HG03521 (cell line): Measurements from ENCODE around the gene CDC73.
"Not testable (repeated sequence)": the region's sequence is repeated elsewhere in the genome, so short reads cannot be mapped to it uniquely, and the experiment has no call there.

Experiments
- ATAC-seq: cut with Tn5 transposase; IDR thresholded peaks from one replicate; pipeline ENCODE4 v1.9.1; 2021; ENCODE audit warnings: mild to moderate bottlenecking, moderate library complexity; ENCODE audit not compliant: unreplicated experiment

CDC73 gene

DNA sequence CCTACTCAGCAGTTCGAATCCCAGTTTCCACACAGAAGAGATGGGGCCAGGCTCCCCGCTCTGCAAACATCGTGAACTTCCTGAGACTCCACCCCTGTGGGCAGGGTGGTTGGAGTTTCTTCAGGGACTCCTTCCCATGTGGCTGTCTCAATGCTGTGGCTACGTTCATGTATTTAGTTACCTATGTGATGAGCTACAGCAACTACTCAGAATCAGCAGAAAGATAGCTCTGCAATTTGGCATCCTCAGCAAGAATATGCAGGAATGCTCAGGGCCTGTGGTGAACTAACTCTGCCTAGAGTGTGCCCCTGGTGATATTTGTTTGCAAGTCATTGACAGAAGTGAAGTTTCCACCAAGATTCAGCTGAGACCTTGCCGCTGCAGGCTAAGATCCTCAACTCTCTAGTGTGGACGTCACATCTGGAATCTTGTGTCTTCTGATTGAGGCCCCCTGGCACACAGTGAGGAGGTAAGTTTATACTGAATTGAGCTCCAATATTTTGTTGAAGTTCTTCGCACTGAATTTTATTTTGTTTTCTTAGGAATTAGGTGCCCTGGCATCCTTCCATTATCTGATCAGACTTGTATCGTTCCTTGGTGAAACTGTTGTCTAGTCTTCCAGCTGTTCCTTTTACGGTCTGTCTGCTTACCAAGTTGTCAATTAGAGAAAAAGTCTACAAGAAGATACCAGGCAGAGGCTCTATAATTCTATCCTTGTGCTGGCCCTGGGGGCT is 8.4 kb upstream of the CDC73 start:
- ATAC-seq, result no peak

DNA sequence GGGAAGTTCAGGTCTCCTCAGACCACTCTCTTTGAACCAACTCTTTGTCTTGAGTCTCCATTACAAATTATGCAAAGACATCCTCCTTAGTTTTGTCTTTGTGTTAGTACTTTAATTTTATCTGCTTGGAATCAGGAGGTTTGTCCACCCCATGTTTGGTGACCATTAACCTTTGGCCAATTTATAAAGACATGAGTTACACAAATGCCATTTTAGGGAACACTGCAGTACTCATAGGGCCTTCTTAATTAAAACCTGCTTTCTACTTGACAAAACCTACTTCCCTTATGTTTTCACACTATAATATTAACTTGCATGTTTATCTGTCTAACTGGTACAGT is 7.9 kb upstream of the CDC73 start:
- no peak for ATAC-seq

DNA sequence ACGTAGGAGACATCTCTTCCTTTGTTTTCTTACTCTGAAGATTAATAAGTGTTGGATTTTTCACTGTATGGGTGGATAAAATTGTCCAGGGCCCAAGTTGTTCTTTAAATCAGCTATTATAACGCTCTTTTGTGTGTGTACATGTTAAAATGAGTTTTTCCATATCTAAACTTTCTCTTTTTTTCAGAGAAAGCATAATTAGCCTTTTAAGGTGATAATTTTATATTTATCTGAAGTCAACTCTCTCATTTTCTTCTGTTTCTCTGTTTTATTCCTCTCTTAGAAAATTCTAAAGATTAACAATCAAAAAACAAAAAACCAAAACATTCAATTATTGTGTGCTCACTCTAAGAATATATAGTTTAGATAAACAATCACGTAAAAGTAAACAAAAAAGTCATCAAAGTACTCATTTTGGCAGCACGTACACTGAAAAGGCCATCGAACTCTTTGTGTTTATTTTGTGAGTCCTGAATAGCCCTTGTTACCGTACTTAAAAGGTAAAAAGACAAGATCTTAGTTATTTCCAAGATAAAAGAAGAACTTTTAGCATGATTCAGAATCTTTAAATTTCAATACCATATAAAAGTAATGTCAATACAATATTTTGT is 7.2 kb upstream of the CDC73 start:
- no peak for ATAC-seq

DNA sequence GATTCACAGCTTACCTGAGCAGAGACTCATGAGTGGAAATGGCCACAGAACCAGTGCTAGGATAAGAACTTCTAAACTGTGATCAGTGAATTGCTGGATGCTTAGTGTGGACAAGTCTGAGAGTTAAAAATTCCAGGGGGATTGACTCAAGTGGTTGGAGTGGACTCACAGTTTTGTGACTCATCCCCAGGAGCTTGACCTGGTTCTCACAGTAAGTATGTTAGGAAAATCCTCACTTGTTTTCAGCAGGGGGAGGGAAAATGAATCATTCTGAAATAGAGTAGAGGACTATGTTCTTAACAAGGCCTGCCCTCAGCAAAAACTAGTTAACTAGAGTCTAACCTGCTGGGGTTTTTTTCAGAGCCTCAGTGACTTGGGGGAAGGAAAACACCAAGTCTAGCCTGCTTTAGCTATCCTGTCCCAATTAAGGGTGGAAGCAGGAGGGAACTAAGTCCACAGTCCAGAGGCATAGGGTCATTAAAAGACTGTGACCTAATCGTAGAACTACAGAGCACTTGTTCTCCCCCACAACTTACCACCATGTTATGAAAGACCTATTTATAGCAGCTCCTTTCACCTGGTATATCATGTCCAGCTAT is 6.1 kb upstream of the CDC73 start:
- ATAC-seq, result no peak

DNA sequence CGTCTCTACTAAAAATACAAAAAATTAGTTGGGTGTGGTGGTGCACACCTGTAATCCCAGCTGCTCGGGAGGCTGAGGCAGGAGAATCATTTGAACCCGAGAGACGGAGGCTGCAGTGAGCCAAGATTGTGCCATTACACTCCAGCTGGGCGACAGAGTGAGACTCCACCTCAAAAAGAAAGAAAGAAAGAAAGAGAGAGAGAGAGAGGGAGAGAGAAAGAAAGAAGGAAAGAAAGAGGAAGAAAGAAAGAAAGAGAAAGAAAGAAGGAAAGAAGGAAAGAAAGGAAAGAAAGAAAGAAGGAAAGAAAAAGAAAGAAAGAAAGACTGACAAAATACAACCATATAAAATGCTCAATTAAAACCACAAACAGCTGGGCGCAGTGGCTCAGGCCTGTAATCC is 4.7 kb upstream of the CDC73 start:
- not testable (repeated sequence) for ATAC-seq

DNA sequence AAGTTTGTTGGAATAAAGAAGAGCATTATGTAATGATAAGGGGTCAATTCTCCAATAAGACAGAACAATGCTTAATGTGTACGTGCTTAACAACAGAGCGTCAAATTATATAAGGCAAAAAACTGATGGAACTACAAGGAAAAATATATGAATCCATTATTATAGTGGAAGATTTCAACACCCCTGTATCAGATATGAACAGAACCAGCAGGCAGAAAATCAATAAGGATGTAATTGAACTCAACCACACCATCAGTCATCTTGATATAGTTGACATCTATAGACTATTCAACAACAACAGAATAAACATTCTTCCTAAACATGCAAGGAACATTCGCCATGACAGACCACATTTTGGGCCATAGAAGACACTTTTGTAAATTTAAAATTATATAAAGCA is 3.6 kb upstream of the CDC73 start:
- ATAC-seq, result no peak

DNA sequence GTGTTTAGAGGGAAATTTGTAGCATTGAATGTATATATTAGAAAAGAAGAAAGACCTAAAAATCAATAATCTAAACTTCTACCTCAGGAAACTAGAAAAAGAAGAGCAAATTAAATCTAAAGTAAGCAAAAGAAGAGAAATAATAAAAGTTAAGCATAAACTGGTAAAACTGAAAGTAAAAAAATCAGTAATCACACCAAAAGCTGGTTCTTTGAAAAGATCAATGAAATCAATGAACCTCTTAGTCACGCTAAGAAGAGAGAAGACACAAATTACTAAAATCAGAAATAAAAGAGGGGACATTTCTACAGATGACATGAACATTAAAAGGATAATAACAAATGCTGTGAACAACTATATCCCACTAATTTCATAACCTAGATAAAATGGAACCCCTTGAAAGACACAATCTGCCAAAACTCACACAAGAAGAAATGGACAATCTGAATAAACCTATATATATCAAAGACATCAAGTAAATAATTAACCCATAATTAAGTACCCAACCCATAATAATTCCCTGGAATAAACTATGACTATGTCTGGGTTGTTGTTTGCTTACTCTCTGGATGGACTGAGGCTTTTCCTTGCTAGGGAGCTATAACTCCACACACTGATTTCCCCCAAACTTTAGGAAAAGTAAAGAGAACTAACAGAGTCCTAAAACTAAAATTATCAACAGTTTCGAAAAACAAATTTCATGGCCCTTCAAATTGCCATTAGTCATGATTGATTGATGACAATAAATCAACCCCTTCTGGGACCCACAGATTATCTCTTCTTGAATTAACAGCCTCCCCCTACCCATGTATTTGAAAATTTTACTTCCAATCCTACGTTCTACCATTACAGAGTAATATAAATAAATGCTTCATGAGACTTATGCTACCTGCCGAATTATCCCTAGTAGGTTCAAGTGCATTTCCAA is 2.8 kb upstream of the CDC73 start:
- ATAC-seq, result no peak

DNA sequence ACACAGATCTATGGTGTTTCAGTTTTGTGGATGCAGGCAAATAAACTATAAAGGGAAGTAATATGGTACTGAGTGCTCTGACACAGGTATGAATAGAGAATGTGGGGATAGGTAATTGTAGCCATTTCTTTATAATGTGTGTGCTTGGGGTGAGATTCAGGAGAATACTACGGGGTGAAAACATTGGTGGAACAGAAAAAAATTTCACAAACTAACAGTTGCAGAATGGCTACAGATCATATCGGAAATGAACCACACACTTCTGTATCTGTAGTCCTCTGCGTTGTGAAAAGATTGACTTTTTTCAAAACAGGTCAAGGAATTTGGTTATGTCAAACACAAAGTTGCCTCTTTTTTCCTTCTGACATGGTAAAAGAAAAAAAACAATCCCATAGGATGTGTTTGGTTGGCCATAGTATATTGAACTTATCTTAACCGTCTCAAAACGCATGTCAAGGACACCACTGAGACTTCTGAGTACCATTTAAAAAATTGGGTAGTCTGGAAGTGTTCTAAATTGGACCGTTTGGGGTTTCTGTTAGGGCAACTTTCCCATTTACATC is 1.1 kb upstream of the CDC73 start:
- no peak for ATAC-seq

DNA sequence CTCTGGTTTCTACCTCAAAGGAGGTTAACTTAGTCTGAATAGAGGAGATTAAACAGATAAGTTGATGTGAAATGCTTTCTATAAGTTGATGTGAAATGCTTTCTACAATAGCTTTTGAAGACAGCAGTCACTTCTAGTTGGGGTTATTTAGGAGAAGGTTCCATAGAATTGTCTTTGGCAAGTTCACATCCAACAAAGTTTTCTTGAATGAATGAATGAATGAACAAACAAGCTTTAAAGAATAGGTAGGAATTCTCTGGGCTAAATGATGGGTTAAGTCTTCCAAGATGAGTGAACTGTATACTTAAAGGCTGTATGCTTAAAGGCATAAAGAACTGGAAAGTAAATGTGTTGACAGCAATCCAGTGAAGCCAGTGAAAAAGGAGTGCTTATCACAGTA is 1.9 kb downstream of the CDC73 start:
- no peak for ATAC-seq

DNA sequence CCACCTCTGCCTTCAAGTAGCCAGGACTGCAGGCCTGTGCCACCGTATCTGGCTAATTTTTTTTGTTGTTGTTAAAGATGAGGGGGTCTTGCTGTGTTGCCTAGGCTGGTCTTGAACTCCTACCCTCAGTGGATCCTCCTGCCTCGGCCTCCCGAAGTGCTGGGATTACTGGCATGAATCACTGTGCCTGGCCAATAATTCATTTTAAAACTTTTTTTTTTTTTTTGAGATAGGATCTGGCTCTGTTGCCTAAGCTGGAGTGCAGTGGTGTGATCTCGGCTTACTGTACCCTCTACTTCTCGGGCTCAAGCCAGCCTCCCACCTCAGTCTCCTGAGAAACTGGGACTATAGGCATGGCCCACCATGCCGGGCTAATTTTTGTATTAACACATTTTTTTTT is 3.5 kb downstream of the CDC73 start:
- no peak for ATAC-seq

DNA sequence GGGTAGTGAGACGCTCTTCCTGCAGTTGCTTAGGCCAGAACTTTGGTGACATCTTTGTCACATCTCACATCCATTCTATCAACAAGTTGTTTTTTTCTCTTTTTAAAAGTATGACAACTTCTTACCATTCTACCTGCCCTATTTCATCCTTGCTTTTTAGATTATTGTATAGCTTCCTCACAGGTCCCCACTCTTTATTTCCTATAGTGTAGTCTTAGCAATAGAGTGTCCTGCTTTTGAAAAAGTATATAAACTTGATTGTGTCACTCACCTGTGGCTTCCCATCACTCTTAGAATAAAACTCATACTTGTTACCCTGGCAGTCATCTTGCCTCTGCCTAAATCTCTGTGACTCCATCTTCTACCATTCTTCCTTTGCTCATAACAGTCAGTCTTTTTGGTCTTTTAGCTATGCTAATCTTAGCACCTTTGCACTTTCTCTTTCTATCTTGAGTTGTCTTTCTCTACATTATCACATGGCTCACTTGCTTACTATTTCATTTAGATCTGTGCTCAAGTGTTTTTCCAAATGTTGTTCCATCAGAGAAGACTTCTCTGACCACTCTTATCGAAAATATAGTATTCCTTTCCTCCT is 9.5 kb downstream of the CDC73 start:
- no peak for ATAC-seq

DNA sequence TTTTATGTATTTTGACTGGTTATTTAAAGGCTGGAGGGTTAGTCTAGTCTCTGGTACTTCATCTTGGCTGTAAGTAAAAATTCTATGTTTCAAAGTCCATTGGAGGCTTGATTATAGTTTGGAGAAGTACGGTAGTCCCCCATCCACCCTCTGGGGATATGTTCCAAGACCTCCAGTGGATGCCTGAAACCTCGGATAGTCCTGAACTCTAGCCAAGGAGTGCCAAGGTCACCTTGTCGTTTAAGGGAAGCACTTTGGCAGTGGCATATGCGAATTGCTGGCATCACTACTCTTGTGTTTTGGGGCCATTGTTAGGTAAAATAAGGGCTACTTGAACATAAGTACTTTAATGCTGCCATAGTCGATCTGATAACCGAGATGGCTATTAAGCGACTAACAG is 18.4 kb downstream of the CDC73 start:
- no peak for ATAC-seq

DNA sequence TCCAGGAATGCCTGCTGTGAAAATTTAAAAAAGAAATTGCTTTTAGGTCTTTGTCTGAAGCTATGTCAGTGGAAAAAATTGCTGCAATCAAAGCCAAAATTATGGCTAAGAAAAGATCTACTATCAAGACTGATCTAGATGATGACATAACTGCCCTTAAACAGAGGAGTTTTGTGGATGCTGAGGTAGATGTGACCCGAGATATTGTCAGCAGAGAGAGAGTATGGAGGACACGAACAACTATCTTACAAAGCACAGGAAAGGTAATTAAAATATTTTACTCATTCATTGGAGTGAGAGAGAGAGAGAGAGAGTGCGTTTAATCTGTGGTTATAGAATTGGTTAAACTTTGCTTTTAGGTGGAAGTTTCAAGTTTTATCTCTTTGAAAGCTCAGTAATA is 20.0 kb downstream of the CDC73 start:
- no peak for ATAC-seq

DNA sequence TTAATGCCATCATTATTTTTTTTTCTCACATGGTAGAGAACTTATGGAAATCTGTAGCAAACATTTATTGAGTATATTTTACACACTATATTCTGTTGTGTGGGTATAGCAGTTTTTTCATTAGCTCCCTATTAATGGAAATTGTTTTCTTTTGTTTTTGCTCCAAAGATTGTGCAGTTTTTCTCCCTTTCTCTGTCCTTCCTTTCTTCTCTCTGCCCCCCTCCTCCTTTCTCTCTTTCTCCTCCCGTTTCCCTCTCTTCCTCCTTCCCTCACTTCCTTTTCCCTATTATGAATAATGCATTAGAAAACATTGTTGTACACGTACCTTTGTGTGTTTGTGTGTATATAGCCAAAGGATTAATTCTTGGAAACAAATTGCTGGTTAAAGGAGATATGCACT is 20.6 kb downstream of the CDC73 start:
- ATAC-seq, result no peak

DNA sequence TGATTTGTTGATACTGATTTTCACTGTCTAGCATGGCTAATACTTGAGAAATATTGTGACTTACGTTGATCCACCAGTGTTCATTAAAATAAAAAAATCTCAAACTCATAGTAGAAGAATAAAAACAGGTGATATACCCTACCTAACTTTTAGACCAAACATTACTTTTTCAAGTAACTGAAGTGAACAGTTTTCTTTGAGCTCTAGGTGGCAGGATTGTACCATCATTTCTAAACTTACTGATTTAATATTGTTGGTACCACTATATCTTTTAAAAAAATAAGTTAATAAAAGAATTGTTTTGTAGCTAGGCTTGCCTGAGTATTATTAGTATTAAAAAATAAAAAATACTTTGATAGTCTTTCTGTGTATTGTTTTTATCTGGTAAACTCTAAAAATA is 21.5 kb downstream of the CDC73 start:
- no peak for ATAC-seq

DNA sequence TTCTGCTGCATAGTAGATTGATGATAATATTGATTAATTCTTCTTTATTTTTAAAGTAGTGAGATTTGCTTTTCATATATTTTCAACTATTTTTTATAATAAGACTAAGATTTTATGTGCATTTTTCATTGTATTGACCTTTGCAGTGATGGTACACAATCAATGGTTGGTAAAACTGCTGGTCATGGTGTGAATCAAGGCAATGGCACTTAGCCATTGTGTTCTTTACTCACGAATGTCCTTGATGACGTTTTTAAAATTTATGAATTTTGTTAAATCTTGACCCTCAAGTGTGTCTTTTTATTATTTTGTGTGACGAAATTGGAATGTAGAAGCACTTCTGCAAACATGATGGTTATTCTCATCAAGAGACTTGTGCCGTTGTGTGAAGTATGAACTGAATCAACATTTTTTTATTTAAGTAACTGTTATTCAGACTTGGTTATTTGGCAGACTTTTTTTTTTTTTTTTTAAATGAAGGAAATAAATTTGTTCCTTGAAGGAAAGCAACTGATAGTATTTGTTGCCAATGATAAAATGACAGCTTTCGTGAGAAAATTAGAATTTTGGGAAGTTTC is 22.6 kb downstream of the CDC73 start:
- ATAC-seq, result no peak

DNA sequence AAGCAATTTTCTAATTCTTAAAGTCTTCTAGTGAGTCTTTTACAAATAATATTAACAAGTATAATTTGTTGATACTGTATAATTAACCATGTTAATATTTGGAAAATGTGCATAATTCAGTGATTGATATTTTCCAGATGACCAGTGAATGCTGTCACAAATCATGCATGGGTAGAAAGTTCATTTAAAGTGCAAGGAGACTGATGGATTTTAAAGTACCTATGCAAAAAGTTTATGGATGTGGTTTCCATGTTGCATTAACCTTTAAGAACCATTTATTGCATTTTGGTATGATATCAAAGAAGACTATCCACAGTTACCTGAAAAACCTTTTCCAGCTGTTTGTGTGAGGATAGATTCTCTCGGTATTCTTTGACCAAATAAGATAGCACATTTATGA is 23.2 kb downstream of the CDC73 start:
- no peak for ATAC-seq

DNA sequence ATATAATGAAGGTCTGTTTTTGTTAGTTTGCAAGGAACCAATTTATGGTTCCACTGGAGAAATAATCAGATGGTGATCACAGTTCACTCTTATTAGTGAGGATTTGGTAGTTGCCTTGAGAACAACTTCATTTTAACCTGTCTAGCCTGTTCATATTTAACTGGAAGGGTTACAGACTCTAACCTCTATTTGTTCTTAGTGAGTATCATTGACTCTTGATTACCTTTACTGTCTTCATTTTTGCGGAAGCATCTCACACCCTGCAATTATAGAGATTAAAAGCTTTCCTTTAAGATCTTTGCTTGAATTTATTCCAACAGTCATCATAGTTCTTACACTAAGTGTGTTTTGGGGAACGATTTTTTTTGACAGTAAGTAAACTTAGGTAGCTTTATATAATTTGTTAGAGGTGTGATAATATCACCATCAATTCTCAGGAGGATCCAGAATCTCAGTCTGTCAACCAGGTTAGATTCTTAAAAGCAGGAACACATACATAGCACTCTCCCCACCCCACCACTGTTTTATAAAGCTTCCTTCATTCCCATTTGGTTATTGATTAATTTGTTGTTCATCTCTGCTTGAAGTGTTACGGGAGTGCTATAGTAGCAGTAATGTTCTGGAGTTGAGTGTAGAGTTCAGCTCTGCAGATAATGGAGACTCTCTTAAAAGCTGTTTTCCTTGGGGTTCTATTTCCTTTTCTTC is 34.4 kb downstream of the CDC73 start:
- ATAC-seq, result no peak

DNA sequence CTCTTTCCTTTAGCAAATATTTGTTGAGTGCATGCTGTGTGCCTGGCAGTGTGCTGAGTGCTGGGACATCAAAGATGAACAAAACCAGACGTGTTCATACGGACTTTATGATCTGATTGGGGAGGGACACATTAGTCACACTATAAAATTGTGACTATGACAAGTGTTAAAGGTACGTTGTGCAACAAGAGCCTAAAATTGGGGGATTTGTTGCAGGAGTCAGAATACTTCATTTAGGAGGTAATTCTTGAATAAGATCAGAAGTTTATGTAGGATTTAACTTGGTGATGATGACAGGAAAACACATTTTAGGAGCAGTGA is 35.0 kb downstream of the CDC73 start:
- no peak for ATAC-seq

DNA sequence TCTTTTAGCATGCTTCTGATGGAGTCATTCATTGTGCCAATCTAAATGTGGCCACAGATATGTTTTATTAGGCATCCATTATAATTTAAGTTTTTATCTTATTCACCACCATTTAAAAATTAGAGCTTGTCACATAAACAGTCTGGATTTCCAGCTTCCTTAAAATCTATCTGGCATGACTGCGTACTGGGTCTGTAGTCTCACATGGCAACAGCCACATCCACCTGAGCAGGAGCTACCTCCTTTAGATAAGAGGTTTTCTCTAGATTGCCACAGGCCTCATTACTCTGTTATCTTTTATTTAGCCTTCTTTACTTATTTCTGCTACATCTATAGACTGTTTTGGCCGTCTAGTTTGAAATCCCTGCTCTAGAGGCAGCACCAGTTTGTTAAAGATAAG is 35.5 kb downstream of the CDC73 start:
- no peak for ATAC-seq
